SK-N-SH treated with all-trans-retinoic acid at 6 μM for 48 hours (cell line): ENCODE data around the gene KCNA2.

Experiments
- ARNTL ChIP-seq: fragments of 450-650 bp; formaldehyde crosslinking; IDR thresholded peaks from 2 replicates; pipeline ENCODE4 v1.5.0; 2020; ENCODE audit warnings: low read depth, mild to moderate bottlenecking, moderate library complexity, borderline replicate concordance
- PATZ1 ChIP-seq: fragments of 250-450 bp; sonication (Bioruptor Pico); IDR thresholded peaks from 2 replicates; pipeline ENCODE4 v1.8.0; 2020; ENCODE audit warnings: mild to moderate bottlenecking, moderate library complexity, borderline replicate concordance
- PPARA ChIP-seq: fragments of 250-450 bp; sonication (Bioruptor Pico); IDR thresholded peaks from 2 replicates; pipeline ENCODE4 v1.5.0; 2020; ENCODE audit warnings: mild to moderate bottlenecking, borderline replicate concordance
- ZNF70 ChIP-seq: fragments of 450-650 bp; formaldehyde crosslinking; IDR thresholded peaks from 2 replicates; pipeline ENCODE4 v1.5.0; 2020; ENCODE audit warnings: mild to moderate bottlenecking, moderate library complexity
- ZNF8 ChIP-seq: fragments of 450-650 bp; formaldehyde crosslinking; IDR thresholded peaks from 2 replicates; pipeline ENCODE4 v1.5.0; 2020; ENCODE audit warnings: mild to moderate bottlenecking, moderate library complexity

GRCh38 chr1:110563089-110563488, 43.1 kb downstream of the KCNA2 start:
- TF ChIP-seq PPARA (CRISPR knock-in tag) (no peak), ARNTL (CRISPR knock-in tag) (no peak), ZNF8 (CRISPR knock-in tag) (no peak), PATZ1 (CRISPR knock-in tag) (no peak), ZNF70 (CRISPR knock-in tag) (no peak)
